ENCODE data around the gene PRRG4.

Gene PRRG4

GRCh38 chr11:32899438-32899837, 69.7 kb downstream of the PRRG4 start:
- no peaks in the 10 kb centered on the region for H3K9me3 ChIP-seq (ENCODE audit: insufficient read depth, low read depth, low read length)
- H4K20me1 ChIP-seq (ENCODE audit: insufficient read depth, low read length, poor library complexity, severe bottlenecking) = peaks cover 69% of the 10 kb centered on the region
- TF ChIP-seq EZH2phosphoT487 (IDR thresholded peaks at IDR 0.05; ENCODE audit: borderline replicate concordance) (no peak), CTCF (conservative IDR thresholded peaks at IDR 0.05; ENCODE audit: low read length) (no peak)
- no peaks in the 10 kb centered on the region for H3K9me2 ChIP-seq (replicated peaks; ENCODE audit: low read depth, low read length)
- peak overlapping the region; percentile 14 for H3K9ac ChIP-seq (ENCODE audit: low read depth, low read length, poor library complexity, severe bottlenecking)
- H3K27me3 ChIP-seq (ENCODE audit: insufficient read depth, low read length, poor library complexity, severe bottlenecking) = no peaks in the 10 kb centered on the region
- H3K36me3 ChIP-seq (ENCODE audit: insufficient read depth, low read length) = no peaks in the 10 kb centered on the region
- H2AFZ ChIP-seq (ENCODE audit: low read length) = no peak overlapping the region
- H3F3A ChIP-seq (ENCODE audit: low read depth) = no peaks in the 10 kb centered on the region
- H3K79me2 ChIP-seq (ENCODE audit: insufficient read depth, low read length) = peaks cover 100% of the 10 kb centered on the region
- peak overlapping the region; percentile 59 for H3K4me2 ChIP-seq (ENCODE audit: low read depth, low read length, poor library complexity, severe bottlenecking)
- peaks cover 51% of the 10 kb centered on the region for H3K4me1 ChIP-seq (ENCODE audit: insufficient read depth, low read length, poor library complexity, severe bottlenecking)
- H3K4me3 ChIP-seq (ENCODE audit: low read length, poor library complexity, severe bottlenecking) = peak overlapping the region; percentile 25

- Histone ChIP-seq H3K4me3 (ENCODE audit: low read length, poor library complexity, severe bottlenecking) (no peak overlapping the region), H3K79me2 (ENCODE audit: insufficient read depth, low read length) (peaks cover 97% of the 10 kb centered on the region), H3K9me2 (replicated peaks; ENCODE audit: low read depth, low read length) (no peaks in the 10 kb centered on the region), H3K36me3 (ENCODE audit: insufficient read depth, low read length) (0 out of 2 replicates have a peak, but pooled peaks cover 3% of the 10 kb centered on the region), H3K4me1 (ENCODE audit: insufficient read depth, low read length, poor library complexity, severe bottlenecking) (peaks cover 35% of the 10 kb centered on the region), H3K4me2 (ENCODE audit: low read depth, low read length, poor library complexity, severe bottlenecking) (no peak overlapping the region), H2AFZ (ENCODE audit: low read length) (no peak overlapping the region), H3F3A (ENCODE audit: low read depth) (no peaks in the 10 kb centered on the region), H4K20me1 (ENCODE audit: insufficient read depth, low read length, poor library complexity, severe bottlenecking) (peaks cover 60% of the 10 kb centered on the region), H3K9ac (ENCODE audit: low read depth, low read length, poor library complexity, severe bottlenecking) (no peak overlapping the region), H3K9me3 (ENCODE audit: insufficient read depth, low read depth, low read length) (no peaks in the 10 kb centered on the region), H3K27me3 (ENCODE audit: insufficient read depth, low read length, poor library complexity, severe bottlenecking) (no peaks in the 10 kb centered on the region)
- TF ChIP-seq EZH2phosphoT487 (IDR thresholded peaks at IDR 0.05; ENCODE audit: borderline replicate concordance) = no peak
- TF ChIP-seq CTCF (conservative IDR thresholded peaks at IDR 0.05; ENCODE audit: low read length) = no peak
These were observed 72.5 kb downstream of the PRRG4 start for GRCh38 chr11:32902089-32902665.

- H2AFZ ChIP-seq (ENCODE audit: low read length) = no peak overlapping the region
- H3K9me2 ChIP-seq (replicated peaks; ENCODE audit: low read depth, low read length) = no peaks in the 10 kb centered on the region
- peaks cover 16% of the 10 kb centered on the region for H3K4me1 ChIP-seq (ENCODE audit: insufficient read depth, low read length, poor library complexity, severe bottlenecking)
- H3K27me3 ChIP-seq (ENCODE audit: insufficient read depth, low read length, poor library complexity, severe bottlenecking) = no peaks in the 10 kb centered on the region
- 0 out of 2 replicates have a peak, but pooled peaks cover 3% of the 10 kb centered on the region for H3K36me3 ChIP-seq (ENCODE audit: insufficient read depth, low read length)
- H3F3A ChIP-seq (ENCODE audit: low read depth) = no peaks in the 10 kb centered on the region
- peak overlapping the region; percentile 6 for H3K4me2 ChIP-seq (ENCODE audit: low read depth, low read length, poor library complexity, severe bottlenecking)
- peaks cover 97% of the 10 kb centered on the region for H3K79me2 ChIP-seq (ENCODE audit: insufficient read depth, low read length)
- no peak overlapping the region for H3K9ac ChIP-seq (ENCODE audit: low read depth, low read length, poor library complexity, severe bottlenecking)
- no peaks in the 10 kb centered on the region for H3K9me3 ChIP-seq (ENCODE audit: insufficient read depth, low read depth, low read length)
- TF ChIP-seq CTCF (conservative IDR thresholded peaks at IDR 0.05; ENCODE audit: low read length) = no peak
- H3K4me3 ChIP-seq (ENCODE audit: low read length, poor library complexity, severe bottlenecking) = no peak overlapping the region
- H4K20me1 ChIP-seq (ENCODE audit: insufficient read depth, low read length, poor library complexity, severe bottlenecking) = peaks cover 42% of the 10 kb centered on the region
These were observed 75.4 kb downstream of the PRRG4 start for GRCh38 chr11:32905028-32905667.
